Colonic mucosa (tissue), 4 donors: ENCODE data around the gene RRP36. TPM values are rescaled to one million over a fixed set of nuclear protein-coding genes. Genes with fewer than 3 reads are reported as not detected.

ENCODE experiments used
- DNase-seq: peaks from one replicate; pipeline ENCODE4 v3.0.0-alpha.2; 2020
- H3K27ac ChIP-seq: fragments of 200-600 bp; one replicate; pipeline ENCODE4 v1.8.0; 2021
- H3K27me3 ChIP-seq: fragments of 200-600 bp; one replicate; pipeline ENCODE4 v1.8.0; 2021
- H3K36me3 ChIP-seq: fragments of 200-600 bp; one replicate; pipeline ENCODE4 v1.8.0; 2021
- H3K4me1 ChIP-seq: fragments of 200-600 bp; one replicate; pipeline ENCODE4 v1.8.0; 2021; ENCODE audit warnings: mild to moderate bottlenecking
- H3K4me3 ChIP-seq: fragments of 200-600 bp; one replicate; pipeline ENCODE4 v1.8.0; 2021
- H3K9ac ChIP-seq, 2 donors: one replicate each; pipeline ENCODE4 v1.7.0; 2013; ENCODE audit warnings: control low read depth in 2 of 2, low read depth in 2 of 2, low read length in 2 of 2
- H3K9me3 ChIP-seq: fragments of 200-600 bp; one replicate; pipeline ENCODE4 v1.8.0; 2021
- intact Hi-C: fragments of 100-400 bp; cut with DNase I; formaldehyde crosslinking; loops from one replicate; pipeline ENCODE4 v1.14.1; 2022
- total RNA-seq, 2 donors: library from RNA; stranded (reverse); fragmentation: NEBNext Ultra II Directional in 1 of 2; extraction: Animal tissue kit (Norgen Biotek cat#: 25700) in 1 of 2; gene quantifications; one replicate each; pipeline ENCODE4 v1.2.1, GENCODE V29; 2021
- TF ChIP-seq, protein P1 (sequence below): fragments of 200-600 bp; IDR thresholded peaks from one replicate; pipeline ENCODE4 v1.8.0; 2022; ENCODE audit warnings: antibody characterized with exemption, mild to moderate bottlenecking
- donor health status: healthy.
- donor health status: DM: no; HTN: no; CAD: no.
- donor health status: DM: no; HTN: no; CAD: no.

RRP36 gene
- total RNA-seq, 2 donors from 2014 or later, result 35.5 to 61.4 TPM

DNA sequence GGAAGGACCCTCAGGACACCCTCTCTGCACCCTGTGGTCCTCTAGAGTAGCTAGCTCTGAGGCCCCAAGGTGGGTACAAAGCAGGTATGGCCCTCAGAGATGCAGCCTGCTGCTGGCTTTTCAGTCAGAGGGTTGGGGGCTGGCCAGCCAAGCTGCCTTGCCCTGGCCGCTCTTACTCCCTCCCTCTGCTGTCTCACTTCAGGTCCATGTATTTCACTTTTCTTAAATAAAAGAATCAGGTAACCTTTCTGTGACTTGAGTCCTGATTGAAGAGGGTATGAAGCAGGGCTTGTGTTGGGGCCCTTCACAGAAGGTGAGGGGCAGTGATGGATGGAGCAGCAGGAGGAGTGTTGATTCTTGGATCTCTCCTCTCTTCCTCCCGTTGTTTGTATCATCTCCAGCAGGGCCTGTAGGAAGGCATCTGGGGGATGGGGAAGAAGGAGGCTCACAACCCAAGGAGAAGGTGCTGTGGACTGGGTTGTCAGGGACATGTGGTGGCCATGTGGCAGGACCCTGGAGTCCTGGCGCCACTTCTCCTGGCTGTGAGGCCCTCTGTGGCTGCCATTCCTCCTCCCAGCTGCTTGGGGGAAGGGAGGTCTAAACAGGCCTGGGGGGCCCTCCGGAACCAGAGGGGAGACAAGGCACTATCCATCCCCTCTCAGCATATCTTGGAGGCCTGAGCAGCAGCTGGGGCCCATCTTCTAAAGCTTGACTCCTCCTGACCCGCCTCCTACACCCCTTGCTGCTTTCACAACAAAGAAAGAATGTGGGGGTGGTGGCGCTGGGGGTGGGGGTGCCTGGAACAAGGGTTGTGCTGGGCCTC, 53.6 kb downstream of the RRP36 start:
- TF ChIP-seq, protein P1, sequence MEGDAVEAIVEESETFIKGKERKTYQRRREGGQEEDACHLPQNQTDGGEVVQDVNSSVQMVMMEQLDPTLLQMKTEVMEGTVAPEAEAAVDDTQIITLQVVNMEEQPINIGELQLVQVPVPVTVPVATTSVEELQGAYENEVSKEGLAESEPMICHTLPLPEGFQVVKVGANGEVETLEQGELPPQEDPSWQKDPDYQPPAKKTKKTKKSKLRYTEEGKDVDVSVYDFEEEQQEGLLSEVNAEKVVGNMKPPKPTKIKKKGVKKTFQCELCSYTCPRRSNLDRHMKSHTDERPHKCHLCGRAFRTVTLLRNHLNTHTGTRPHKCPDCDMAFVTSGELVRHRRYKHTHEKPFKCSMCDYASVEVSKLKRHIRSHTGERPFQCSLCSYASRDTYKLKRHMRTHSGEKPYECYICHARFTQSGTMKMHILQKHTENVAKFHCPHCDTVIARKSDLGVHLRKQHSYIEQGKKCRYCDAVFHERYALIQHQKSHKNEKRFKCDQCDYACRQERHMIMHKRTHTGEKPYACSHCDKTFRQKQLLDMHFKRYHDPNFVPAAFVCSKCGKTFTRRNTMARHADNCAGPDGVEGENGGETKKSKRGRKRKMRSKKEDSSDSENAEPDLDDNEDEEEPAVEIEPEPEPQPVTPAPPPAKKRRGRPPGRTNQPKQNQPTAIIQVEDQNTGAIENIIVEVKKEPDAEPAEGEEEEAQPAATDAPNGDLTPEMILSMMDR, result no peak
- Histone ChIP-seq H3K9me3 (no peaks in the 10 kb centered on the region), H3K9ac (peak overlapping the region in 1 of 2 donors; percentile 14), H3K36me3 (no peaks in the 10 kb centered on the region), H3K4me1 (no peaks in the 10 kb centered on the region), H3K4me3 (no peak overlapping the region), H3K27ac (no peak overlapping the region), H3K27me3 (peaks cover 4% of the 10 kb centered on the region)
- intact Hi-C loops, result loop anchor here (5.0 kb wide), 1 partner anchor 52 kb away; no protein-coding TSS in a partner anchor
- DNase-seq, result peak; percentile 30

DNA sequence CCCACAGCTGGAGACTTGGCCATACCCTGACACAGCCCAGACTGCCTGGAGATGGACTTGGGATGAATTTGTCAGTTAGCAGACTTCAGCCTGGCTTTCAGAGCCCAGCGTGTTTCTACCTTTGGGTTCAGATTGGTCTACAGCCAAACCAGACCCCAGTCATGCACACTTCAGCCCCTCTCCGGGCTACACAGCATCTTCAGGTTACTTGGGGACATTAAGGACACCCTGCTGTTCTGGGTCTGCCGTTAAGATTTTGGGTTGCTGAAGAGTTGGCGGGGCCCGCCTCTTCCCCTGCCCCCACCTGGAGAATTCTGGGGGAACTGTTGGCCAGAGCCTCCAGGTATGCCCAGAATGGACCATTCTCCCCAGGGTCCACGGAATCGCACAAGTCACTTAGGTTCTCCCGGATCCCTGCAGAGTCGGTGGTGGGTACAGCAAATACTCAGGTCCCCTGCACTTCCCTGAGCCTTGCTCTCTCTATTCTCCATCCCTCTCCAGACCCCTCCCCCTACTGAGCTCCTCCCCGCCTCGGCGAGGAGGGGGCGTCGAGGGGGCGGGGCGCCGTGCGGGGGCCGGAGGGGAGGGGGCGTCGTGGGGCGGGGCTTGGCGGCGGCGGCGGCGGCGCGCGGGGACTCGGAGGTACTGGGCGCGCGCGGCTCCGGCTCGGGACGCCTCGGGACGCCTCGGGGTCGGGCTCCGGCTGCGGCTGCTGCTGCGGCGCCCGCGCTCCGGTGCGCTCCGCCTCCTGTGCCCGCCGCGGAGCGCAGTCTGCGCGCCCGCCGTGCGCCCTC, 54.4 kb downstream of the RRP36 start, which contains the start of gene PTK7:
Gene PTK7, plus strand, starts transcription at position 645 of the 794 bp plus-strand sequence. CDS start 175 bp downstream, outside the sequence.
- peaks cover 4% of the 10 kb centered on the region for H3K27me3 ChIP-seq
- H3K4me3 ChIP-seq, result peak within 1 kb of the TSS; percentile 56
- H3K9me3 ChIP-seq, result no peaks in the 10 kb centered on the region
- intact Hi-C loops, result no loop called here
- TF ChIP-seq, protein P1, result no peak
- H3K4me1 ChIP-seq, result no peaks in the 10 kb centered on the region
- peak within 1 kb of the TSS; percentile 22 for H3K27ac ChIP-seq
- DNase-seq, result peak; percentile 43
- H3K36me3 ChIP-seq, result no peaks in the 10 kb centered on the region
- H3K9ac ChIP-seq, result peak within 1 kb of the TSS; percentile 69 to 73

DNA sequence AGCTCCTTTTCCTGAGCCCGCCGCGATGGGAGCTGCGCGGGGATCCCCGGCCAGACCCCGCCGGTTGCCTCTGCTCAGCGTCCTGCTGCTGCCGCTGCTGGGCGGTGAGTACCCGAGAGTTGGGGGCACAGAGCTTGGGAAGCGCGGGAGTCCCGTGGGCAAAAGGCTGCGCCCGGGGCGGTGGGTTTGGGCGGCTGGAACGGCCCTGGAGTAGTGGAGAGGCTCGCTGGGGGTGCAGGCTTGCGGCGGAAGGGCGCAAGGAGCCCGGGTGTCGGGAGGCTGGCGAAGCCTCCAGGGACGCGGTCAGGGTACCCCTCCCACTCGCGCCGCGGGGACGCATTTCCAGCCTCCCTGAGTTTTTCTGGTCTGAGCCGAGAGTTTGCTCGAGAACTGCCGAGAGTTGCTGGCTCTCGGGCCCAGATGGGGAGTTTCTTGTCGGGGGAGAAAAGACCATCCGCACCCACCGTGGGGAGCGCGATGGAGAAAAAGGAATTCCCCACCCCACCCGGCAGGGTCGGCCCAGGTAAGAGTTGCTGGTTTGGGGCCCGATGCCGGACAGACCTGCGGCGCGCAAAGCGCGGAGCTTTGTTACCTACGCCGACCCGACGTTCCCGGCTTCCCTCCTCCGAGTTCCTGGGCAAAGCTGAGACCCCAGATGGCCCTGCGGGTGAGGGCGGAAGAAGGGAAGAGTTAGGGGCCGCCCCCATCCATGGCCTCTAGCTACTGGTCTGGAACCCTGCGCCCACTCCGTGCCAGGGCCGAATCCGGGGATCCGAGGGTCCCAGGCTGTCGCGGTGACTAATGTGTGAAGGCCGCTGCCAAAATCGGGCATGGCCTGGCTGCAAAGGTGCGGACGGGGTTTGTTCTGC, 55.3 kb downstream of the RRP36 start:
- Histone ChIP-seq H3K9ac (peak overlapping the region; percentile 69 to 73), H3K36me3 (no peaks in the 10 kb centered on the region), H3K27ac (peak overlapping the region; percentile 22), H3K9me3 (no peaks in the 10 kb centered on the region), H3K4me3 (peak overlapping the region; percentile 56), H3K4me1 (no peaks in the 10 kb centered on the region), H3K27me3 (peaks cover 4% of the 10 kb centered on the region)
- TF ChIP-seq, protein P1, result no peak
- DNase-seq, result peak; percentile 35
- intact Hi-C loops, result no loop called here

DNA sequence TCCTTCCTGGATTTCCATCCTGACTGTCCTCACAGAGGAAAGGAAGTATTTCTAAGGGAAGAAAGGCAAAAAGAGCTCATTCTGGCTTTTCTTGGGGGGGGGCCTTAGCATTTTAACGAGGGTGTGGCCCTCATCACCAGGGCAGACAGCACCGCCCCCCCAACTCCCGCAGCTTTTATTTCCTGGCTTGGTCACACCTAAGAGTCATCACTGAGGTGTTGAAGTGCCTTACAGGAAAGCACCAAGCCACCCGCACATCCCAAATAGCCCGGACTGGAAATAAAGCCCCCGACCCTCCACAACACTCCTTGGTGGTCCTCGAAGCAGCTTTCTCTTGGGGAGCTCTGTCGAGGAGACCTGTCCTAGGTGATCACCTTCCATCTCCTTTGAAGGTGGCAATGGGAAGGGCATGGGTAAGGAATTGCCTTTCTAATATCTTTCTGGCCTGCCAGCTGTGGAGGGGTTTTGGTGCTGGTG, 55.9 kb downstream of the RRP36 start:
- intact Hi-C loops, result no loop called here
- Histone ChIP-seq H3K27me3 (peaks cover 4% of the 10 kb centered on the region), H3K4me3 (peak overlapping the region; percentile 56), H3K4me1 (no peaks in the 10 kb centered on the region), H3K9ac (peak overlapping the region; percentile 69 to 73), H3K9me3 (no peaks in the 10 kb centered on the region), H3K27ac (no peak overlapping the region), H3K36me3 (no peaks in the 10 kb centered on the region)
- TF ChIP-seq, protein P1, result no peak
- no peak for DNase-seq
